Measurements from ENCODE around the gene PPP2R2B. TPM values are rescaled to one million over a fixed set of nuclear protein-coding genes. Genes with fewer than 3 reads are reported as not detected.

The PPP2R2B gene
- total RNA-seq, 1 experiment from 2014 or later: 20.3 TPM

DNA sequence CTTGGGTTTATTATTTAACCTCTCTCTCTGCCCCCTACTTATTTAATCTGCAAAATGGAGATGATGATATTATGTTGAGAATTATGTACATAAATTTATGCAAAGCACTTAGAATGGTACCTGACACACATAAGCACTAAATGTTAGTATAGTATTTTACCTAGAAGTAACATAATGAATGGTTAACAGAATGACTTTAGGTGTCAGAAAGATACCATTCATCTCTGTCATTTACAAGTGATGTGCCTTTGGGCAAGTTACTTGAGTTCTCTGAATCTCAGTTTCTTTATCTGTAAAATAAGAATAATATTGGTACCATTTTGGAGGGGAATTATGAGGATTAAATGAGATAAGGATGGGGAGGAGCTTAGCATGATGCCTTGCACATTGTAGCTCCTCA lies 159.4 kb downstream of the PPP2R2B start:
- H3K27me3 Mint-ChIP-seq (ENCODE audit: low read depth): no peaks in the 10 kb centered on the region
- 0 out of 2 replicates have a peak, but pooled peaks cover 2% of the 10 kb centered on the region for H3K4me1 Mint-ChIP-seq
- ATAC-seq: no peak
- H3K27ac Mint-ChIP-seq: no peak overlapping the region
- ChIA-PET POLR2A (no interaction called here), CTCF (interaction anchor here (1.0 kb wide), 1 partner anchor 13 kb away, joined by 3 read pairs; no protein-coding TSS in a partner anchor)
- DNase-seq (ENCODE audit: low spot score): no peak
- TF ChIP-seq ZNF416 (CRISPR knock-in tag; IDR thresholded peaks at IDR 0.05): no peak
- no peak for TF ChIP-seq ZNF263 (CRISPR knock-in tag; IDR thresholded peaks at IDR 0.05; ENCODE audit: low read depth)
- no peak for TF ChIP-seq SOX15 (CRISPR knock-in tag; IDR thresholded peaks at IDR 0.05)
- TF ChIP-seq, protein P1, sequence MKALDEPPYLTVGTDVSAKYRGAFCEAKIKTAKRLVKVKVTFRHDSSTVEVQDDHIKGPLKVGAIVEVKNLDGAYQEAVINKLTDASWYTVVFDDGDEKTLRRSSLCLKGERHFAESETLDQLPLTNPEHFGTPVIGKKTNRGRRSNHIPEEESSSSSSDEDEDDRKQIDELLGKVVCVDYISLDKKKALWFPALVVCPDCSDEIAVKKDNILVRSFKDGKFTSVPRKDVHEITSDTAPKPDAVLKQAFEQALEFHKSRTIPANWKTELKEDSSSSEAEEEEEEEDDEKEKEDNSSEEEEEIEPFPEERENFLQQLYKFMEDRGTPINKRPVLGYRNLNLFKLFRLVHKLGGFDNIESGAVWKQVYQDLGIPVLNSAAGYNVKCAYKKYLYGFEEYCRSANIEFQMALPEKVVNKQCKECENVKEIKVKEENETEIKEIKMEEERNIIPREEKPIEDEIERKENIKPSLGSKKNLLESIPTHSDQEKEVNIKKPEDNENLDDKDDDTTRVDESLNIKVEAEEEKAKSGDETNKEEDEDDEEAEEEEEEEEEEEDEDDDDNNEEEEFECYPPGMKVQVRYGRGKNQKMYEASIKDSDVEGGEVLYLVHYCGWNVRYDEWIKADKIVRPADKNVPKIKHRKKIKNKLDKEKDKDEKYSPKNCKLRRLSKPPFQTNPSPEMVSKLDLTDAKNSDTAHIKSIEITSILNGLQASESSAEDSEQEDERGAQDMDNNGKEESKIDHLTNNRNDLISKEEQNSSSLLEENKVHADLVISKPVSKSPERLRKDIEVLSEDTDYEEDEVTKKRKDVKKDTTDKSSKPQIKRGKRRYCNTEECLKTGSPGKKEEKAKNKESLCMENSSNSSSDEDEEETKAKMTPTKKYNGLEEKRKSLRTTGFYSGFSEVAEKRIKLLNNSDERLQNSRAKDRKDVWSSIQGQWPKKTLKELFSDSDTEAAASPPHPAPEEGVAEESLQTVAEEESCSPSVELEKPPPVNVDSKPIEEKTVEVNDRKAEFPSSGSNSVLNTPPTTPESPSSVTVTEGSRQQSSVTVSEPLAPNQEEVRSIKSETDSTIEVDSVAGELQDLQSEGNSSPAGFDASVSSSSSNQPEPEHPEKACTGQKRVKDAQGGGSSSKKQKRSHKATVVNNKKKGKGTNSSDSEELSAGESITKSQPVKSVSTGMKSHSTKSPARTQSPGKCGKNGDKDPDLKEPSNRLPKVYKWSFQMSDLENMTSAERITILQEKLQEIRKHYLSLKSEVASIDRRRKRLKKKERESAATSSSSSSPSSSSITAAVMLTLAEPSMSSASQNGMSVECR (CRISPR knock-in tag; IDR thresholded peaks at IDR 0.05; ENCODE audit: borderline replicate concordance): no peak
- no peak for TF ChIP-seq TP53 (CRISPR knock-in tag; IDR thresholded peaks at IDR 0.05)
- TF ChIP-seq, protein P2, sequence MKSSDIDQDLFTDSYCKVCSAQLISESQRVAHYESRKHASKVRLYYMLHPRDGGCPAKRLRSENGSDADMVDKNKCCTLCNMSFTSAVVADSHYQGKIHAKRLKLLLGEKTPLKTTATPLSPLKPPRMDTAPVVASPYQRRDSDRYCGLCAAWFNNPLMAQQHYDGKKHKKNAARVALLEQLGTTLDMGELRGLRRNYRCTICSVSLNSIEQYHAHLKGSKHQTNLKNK (CRISPR knock-in tag; IDR thresholded peaks at IDR 0.05): no peak
- no peak for TF ChIP-seq CBFB (CRISPR knock-in tag; IDR thresholded peaks at IDR 0.05; ENCODE audit: low read depth)
- no peaks in the 10 kb centered on the region for H3K36me3 Mint-ChIP-seq
- no peak overlapping the region for H3K4me3 Mint-ChIP-seq
- no peaks in the 10 kb centered on the region for H3K9me3 Mint-ChIP-seq

DNA sequence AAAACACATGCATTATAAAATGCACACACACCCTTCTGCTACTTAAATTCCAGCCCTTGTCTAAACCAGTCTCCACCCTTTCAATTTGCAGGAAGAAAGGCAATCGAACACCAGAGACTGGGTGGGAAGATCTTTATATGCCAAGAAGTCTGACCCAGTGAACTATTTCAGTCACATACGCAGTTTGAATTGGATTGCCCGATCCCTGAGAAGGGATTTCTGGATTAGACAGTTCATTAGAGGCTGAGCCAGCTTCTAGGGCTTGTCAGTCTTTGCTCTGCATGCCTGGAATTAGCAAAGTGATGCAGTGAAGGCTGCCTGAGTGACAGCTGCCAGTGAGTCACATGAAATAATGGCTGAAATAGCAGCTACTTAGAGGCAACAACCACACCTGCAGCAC lies 159.9 kb downstream of the PPP2R2B start:
- Mint-ChIP-seq H3K27me3 (ENCODE audit: low read depth) (no peaks in the 10 kb centered on the region), H3K36me3 (no peaks in the 10 kb centered on the region), H3K27ac (no peak overlapping the region), H3K4me1 (0 out of 2 replicates have a peak, but pooled peaks cover 2% of the 10 kb centered on the region), H3K9me3 (no peaks in the 10 kb centered on the region), H3K4me3 (no peak overlapping the region)
- ATAC-seq: no peak
- CTCF ChIA-PET: interaction anchor here (1.0 kb wide), 1 partner anchor 12 kb away, joined by 3 read pairs; no protein-coding TSS in a partner anchor
- DNase-seq (ENCODE audit: low spot score): no peak
- POLR2A ChIA-PET: no interaction called here
- TF ChIP-seq, protein P3, sequence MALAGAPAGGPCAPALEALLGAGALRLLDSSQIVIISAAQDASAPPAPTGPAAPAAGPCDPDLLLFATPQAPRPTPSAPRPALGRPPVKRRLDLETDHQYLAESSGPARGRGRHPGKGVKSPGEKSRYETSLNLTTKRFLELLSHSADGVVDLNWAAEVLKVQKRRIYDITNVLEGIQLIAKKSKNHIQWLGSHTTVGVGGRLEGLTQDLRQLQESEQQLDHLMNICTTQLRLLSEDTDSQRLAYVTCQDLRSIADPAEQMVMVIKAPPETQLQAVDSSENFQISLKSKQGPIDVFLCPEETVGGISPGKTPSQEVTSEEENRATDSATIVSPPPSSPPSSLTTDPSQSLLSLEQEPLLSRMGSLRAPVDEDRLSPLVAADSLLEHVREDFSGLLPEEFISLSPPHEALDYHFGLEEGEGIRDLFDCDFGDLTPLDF (CRISPR knock-in tag; IDR thresholded peaks at IDR 0.05): no peak
- TF ChIP-seq MXD4 (CRISPR knock-in tag; IDR thresholded peaks at IDR 0.05; ENCODE audit: borderline replicate concordance): no peak
- no peak for TF ChIP-seq KAT7 (CRISPR knock-in tag; IDR thresholded peaks at IDR 0.05; ENCODE audit: borderline replicate concordance)
- TF ChIP-seq, protein P4, sequence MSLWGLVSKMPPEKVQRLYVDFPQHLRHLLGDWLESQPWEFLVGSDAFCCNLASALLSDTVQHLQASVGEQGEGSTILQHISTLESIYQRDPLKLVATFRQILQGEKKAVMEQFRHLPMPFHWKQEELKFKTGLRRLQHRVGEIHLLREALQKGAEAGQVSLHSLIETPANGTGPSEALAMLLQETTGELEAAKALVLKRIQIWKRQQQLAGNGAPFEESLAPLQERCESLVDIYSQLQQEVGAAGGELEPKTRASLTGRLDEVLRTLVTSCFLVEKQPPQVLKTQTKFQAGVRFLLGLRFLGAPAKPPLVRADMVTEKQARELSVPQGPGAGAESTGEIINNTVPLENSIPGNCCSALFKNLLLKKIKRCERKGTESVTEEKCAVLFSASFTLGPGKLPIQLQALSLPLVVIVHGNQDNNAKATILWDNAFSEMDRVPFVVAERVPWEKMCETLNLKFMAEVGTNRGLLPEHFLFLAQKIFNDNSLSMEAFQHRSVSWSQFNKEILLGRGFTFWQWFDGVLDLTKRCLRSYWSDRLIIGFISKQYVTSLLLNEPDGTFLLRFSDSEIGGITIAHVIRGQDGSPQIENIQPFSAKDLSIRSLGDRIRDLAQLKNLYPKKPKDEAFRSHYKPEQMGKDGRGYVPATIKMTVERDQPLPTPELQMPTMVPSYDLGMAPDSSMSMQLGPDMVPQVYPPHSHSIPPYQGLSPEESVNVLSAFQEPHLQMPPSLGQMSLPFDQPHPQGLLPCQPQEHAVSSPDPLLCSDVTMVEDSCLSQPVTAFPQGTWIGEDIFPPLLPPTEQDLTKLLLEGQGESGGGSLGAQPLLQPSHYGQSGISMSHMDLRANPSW (CRISPR knock-in tag; conservative IDR thresholded peaks at IDR 0.05; ENCODE audit: low read depth): no peak
- TF ChIP-seq, protein P5, sequence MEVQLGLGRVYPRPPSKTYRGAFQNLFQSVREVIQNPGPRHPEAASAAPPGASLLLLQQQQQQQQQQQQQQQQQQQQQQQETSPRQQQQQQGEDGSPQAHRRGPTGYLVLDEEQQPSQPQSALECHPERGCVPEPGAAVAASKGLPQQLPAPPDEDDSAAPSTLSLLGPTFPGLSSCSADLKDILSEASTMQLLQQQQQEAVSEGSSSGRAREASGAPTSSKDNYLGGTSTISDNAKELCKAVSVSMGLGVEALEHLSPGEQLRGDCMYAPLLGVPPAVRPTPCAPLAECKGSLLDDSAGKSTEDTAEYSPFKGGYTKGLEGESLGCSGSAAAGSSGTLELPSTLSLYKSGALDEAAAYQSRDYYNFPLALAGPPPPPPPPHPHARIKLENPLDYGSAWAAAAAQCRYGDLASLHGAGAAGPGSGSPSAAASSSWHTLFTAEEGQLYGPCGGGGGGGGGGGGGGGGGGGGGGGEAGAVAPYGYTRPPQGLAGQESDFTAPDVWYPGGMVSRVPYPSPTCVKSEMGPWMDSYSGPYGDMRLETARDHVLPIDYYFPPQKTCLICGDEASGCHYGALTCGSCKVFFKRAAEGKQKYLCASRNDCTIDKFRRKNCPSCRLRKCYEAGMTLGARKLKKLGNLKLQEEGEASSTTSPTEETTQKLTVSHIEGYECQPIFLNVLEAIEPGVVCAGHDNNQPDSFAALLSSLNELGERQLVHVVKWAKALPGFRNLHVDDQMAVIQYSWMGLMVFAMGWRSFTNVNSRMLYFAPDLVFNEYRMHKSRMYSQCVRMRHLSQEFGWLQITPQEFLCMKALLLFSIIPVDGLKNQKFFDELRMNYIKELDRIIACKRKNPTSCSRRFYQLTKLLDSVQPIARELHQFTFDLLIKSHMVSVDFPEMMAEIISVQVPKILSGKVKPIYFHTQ (CRISPR knock-in tag; IDR thresholded peaks at IDR 0.05): no peak
- TF ChIP-seq TCF7 (CRISPR knock-in tag; IDR thresholded peaks at IDR 0.05; ENCODE audit: low read depth): no peak
- TF ChIP-seq, protein P6, sequence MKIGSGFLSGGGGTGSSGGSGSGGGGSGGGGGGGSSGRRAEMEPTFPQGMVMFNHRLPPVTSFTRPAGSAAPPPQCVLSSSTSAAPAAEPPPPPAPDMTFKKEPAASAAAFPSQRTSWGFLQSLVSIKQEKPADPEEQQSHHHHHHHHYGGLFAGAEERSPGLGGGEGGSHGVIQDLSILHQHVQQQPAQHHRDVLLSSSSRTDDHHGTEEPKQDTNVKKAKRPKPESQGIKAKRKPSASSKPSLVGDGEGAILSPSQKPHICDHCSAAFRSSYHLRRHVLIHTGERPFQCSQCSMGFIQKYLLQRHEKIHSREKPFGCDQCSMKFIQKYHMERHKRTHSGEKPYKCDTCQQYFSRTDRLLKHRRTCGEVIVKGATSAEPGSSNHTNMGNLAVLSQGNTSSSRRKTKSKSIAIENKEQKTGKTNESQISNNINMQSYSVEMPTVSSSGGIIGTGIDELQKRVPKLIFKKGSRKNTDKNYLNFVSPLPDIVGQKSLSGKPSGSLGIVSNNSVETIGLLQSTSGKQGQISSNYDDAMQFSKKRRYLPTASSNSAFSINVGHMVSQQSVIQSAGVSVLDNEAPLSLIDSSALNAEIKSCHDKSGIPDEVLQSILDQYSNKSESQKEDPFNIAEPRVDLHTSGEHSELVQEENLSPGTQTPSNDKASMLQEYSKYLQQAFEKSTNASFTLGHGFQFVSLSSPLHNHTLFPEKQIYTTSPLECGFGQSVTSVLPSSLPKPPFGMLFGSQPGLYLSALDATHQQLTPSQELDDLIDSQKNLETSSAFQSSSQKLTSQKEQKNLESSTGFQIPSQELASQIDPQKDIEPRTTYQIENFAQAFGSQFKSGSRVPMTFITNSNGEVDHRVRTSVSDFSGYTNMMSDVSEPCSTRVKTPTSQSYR (CRISPR knock-in tag; IDR thresholded peaks at IDR 0.05): no peak
- TF ChIP-seq, protein P7, sequence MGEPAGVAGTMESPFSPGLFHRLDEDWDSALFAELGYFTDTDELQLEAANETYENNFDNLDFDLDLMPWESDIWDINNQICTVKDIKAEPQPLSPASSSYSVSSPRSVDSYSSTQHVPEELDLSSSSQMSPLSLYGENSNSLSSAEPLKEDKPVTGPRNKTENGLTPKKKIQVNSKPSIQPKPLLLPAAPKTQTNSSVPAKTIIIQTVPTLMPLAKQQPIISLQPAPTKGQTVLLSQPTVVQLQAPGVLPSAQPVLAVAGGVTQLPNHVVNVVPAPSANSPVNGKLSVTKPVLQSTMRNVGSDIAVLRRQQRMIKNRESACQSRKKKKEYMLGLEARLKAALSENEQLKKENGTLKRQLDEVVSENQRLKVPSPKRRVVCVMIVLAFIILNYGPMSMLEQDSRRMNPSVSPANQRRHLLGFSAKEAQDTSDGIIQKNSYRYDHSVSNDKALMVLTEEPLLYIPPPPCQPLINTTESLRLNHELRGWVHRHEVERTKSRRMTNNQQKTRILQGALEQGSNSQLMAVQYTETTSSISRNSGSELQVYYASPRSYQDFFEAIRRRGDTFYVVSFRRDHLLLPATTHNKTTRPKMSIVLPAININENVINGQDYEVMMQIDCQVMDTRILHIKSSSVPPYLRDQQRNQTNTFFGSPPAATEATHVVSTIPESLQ (CRISPR knock-in tag; IDR thresholded peaks at IDR 0.05): no peak
- TF ChIP-seq, protein P8, sequence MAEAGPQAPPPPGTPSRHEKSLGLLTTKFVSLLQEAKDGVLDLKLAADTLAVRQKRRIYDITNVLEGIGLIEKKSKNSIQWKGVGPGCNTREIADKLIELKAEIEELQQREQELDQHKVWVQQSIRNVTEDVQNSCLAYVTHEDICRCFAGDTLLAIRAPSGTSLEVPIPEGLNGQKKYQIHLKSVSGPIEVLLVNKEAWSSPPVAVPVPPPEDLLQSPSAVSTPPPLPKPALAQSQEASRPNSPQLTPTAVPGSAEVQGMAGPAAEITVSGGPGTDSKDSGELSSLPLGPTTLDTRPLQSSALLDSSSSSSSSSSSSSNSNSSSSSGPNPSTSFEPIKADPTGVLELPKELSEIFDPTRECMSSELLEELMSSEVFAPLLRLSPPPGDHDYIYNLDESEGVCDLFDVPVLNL (CRISPR knock-in tag; IDR thresholded peaks at IDR 0.05; ENCODE audit: borderline replicate concordance, low read depth): no peak
- TF ChIP-seq NR2C2 (CRISPR knock-in tag; IDR thresholded peaks at IDR 0.05): no peak
